HEK293 (cell line): ENCODE measurements around the gene PIK3AP1.

Experiments
- BCL11B ChIP-seq: fragments of 450-650 bp; formaldehyde crosslinking; IDR thresholded peaks from 2 replicates; pipeline ENCODE4 v1.5.1; 2016; ENCODE audit warnings: low read depth, missing biosample characterization, missing genetic modification characterization
- SP2 ChIP-seq: fragments of 450-650 bp; formaldehyde crosslinking; IDR thresholded peaks from 2 replicates; pipeline ENCODE4 v1.5.1; 2016; ENCODE audit warnings: missing biosample characterization, missing genetic modification characterization
- YY1 ChIP-seq: fragments of 450-650 bp; formaldehyde crosslinking; IDR thresholded peaks from 2 replicates; pipeline ENCODE4 v1.5.1; 2018; ENCODE audit warnings: missing biosample characterization, missing genetic modification characterization
- ZBTB1 ChIP-seq: fragments of 450-650 bp; formaldehyde crosslinking; IDR thresholded peaks from 2 replicates; pipeline ENCODE4 v1.5.1; 2016; ENCODE audit warnings: missing biosample characterization, missing genetic modification characterization
- ZBTB8A ChIP-seq: fragments of 450-650 bp; formaldehyde crosslinking; IDR thresholded peaks from 2 replicates; pipeline ENCODE4 v1.5.1; 2016; ENCODE audit warnings: missing biosample characterization, missing genetic modification characterization
- ZNF274 ChIP-seq, 2 experiments: fragments of 200-500 bp in 1 of 2; fragments of 450-650 bp in 1 of 2; sonication (Bioruptor generic) in 1 of 2; formaldehyde crosslinking in 1 of 2; IDR thresholded peaks; 2 replicates each; pipeline versions ENCODE4 v1.5.1 to v1.6.1; 2014 to 2016; ENCODE audit warnings: borderline replicate concordance in 1 of 2, inconsistent platforms in 1 of 2, low read length in 1 of 2, missing biosample characterization in 1 of 2, missing genetic modification characterization in 1 of 2
- ZNF521 ChIP-seq: fragments of 450-650 bp; formaldehyde crosslinking; IDR thresholded peaks from 2 replicates; pipeline ENCODE4 v1.5.1; 2017; ENCODE audit warnings: missing biosample characterization, mild to moderate bottlenecking, missing genetic modification characterization
- ZNF555 ChIP-seq: fragments of 450-650 bp; formaldehyde crosslinking; conservative IDR thresholded peaks from 2 replicates; pipeline ENCODE4 v1.5.1; 2017; ENCODE audit warnings: missing biosample characterization, mild to moderate bottlenecking, missing genetic modification characterization, inconsistent platforms
- TF ChIP-seq, protein P1 (sequence below): fragments of 450-650 bp; formaldehyde crosslinking; IDR thresholded peaks from 2 replicates; pipeline ENCODE4 v1.5.1; 2016; ENCODE audit warnings: missing biosample characterization, missing genetic modification characterization
- TF ChIP-seq, protein P2 (sequence below): fragments of 450-650 bp; formaldehyde crosslinking; IDR thresholded peaks from 2 replicates; pipeline ENCODE4 v1.5.1; 2016; ENCODE audit warnings: missing biosample characterization, missing genetic modification characterization
- TF ChIP-seq, protein P3 (sequence below): IDR thresholded peaks from 2 replicates; pipeline ENCODE4 v1.6.1; 2011; ENCODE audit warnings: mild to moderate bottlenecking, low read depth, low read length, borderline replicate concordance
- TF ChIP-seq, protein P4 (sequence below): fragments of 450-650 bp; formaldehyde crosslinking; IDR thresholded peaks from 2 replicates; pipeline ENCODE4 v1.5.1; 2016; ENCODE audit warnings: missing biosample characterization, missing genetic modification characterization

DNA sequence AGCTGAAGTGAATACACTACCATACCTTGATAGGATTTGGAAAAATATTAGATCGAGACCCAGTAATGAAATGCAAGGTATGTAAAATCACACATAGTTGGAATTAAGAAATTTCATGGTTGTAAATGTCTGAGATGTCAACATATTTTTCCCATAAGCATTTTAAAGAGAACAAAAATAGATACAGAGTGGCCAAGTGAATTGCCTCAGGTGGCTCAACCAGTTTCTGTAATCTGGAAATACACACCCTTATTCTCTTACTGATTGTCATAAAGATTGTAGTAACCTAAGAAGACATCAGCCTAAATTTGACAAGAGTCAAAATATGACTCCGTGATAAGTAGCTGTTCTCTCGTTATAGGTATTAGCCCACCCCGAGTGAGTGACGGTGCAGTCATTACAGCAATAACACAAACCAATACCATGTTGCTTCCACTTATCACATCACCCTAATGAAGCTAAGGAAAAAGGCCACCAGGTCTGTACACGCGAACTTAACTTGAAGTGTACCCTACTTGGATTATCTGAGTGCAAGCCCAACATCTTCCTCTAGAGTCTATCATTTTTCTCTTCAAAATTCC is 23.4 kb downstream of the PIK3AP1 start:
- TF ChIP-seq ZNF274 (IDR thresholded peaks at IDR 0.05; ENCODE audit: low read length) (no peak), ZNF274 (tag by site-specific recombination; IDR thresholded peaks at IDR 0.05; ENCODE audit: borderline replicate concordance) (no peak), SP2 (tag by site-specific recombination) (no peak), ZNF555 (tag by site-specific recombination) (no peak), ZBTB8A (tag by site-specific recombination) (no peak), YY1 (tag by site-specific recombination) (no peak), BCL11B (tag by site-specific recombination) (no peak), ZNF521 (tag by site-specific recombination) (no peak), ZBTB1 (no peak)
- TF ChIP-seq, protein P1, sequence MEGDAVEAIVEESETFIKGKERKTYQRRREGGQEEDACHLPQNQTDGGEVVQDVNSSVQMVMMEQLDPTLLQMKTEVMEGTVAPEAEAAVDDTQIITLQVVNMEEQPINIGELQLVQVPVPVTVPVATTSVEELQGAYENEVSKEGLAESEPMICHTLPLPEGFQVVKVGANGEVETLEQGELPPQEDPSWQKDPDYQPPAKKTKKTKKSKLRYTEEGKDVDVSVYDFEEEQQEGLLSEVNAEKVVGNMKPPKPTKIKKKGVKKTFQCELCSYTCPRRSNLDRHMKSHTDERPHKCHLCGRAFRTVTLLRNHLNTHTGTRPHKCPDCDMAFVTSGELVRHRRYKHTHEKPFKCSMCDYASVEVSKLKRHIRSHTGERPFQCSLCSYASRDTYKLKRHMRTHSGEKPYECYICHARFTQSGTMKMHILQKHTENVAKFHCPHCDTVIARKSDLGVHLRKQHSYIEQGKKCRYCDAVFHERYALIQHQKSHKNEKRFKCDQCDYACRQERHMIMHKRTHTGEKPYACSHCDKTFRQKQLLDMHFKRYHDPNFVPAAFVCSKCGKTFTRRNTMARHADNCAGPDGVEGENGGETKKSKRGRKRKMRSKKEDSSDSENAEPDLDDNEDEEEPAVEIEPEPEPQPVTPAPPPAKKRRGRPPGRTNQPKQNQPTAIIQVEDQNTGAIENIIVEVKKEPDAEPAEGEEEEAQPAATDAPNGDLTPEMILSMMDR (tag by site-specific recombination): no peak
- TF ChIP-seq, protein P2, sequence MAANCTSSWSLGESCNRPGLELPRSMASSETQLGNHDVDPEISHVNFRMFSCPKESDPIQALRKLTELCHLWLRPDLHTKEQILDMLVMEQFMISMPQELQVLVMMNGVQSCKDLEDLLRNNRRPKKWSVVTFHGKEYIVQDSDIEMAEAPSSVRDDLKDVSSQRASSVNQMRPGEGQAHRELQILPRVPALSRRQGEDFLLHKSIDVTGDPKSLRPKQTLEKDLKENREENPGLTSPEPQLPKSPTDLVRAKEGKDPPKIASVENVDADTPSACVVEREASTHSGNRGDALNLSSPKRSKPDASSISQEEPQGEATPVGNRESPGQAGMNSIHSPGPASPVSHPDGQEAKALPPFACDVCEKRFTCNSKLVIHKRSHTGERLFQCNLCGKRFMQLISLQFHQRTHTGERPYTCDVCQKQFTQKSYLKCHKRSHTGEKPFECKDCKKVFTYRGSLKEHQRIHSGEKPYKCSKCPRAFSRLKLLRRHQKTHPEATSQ (tag by site-specific recombination): no peak
- TF ChIP-seq, protein P3, sequence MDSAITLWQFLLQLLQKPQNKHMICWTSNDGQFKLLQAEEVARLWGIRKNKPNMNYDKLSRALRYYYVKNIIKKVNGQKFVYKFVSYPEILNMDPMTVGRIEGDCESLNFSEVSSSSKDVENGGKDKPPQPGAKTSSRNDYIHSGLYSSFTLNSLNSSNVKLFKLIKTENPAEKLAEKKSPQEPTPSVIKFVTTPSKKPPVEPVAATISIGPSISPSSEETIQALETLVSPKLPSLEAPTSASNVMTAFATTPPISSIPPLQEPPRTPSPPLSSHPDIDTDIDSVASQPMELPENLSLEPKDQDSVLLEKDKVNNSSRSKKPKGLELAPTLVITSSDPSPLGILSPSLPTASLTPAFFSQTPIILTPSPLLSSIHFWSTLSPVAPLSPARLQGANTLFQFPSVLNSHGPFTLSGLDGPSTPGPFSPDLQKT: no peak
- TF ChIP-seq, protein P4, sequence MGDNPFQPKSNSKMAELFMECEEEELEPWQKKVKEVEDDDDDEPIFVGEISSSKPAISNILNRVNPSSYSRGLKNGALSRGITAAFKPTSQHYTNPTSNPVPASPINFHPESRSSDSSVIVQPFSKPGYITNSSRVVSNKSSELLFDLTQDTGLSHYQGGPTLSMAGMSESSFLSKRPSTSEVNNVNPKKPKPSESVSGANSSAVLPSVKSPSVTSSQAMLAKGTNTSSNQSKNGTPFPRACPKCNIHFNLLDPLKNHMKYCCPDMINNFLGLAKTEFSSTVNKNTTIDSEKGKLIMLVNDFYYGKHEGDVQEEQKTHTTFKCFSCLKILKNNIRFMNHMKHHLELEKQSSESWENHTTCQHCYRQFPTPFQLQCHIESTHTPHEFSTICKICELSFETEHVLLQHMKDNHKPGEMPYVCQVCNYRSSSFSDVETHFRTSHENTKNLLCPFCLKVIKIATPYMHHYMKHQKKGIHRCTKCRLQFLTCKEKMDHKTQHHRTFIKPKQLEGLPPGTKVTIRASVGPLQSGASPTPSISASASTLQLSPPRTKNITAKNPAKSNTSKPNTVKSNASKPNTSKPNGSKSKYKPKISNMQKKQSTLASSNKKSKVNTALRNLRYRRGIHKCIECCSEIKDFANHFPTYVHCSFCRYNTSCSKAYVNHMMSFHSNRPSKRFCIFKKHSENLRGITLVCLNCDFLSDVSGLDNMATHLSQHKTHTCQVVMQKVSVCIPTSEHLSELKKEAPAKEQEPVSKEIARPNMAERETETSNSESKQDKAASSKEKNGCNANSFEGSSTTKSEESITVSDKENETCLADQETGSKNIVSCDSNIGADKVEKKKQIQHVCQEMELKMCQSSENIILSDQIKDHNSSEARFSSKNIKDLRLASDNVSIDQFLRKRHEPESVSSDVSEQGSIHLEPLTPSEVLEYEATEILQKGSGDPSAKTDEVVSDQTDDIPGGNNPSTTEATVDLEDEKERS (tag by site-specific recombination): no peak
